GM19438 (cell line): ENCODE measurements around the gene ZFYVE28.
"Not testable (repeated sequence)": the region's sequence is repeated elsewhere in the genome, so short reads cannot be mapped to it uniquely, and the experiment has no call there.

Experiments used
- ATAC-seq: cut with Tn5 transposase; IDR thresholded peaks from one replicate; pipeline ENCODE4 v1.9.1; 2021; ENCODE audit warnings: low read depth; ENCODE audit not compliant: unreplicated experiment

Gene ZFYVE28

GRCh38 chr4:2276581-2277325 lies 141.7 kb downstream of the ZFYVE28 start:
- no peak for ATAC-seq

DNA sequence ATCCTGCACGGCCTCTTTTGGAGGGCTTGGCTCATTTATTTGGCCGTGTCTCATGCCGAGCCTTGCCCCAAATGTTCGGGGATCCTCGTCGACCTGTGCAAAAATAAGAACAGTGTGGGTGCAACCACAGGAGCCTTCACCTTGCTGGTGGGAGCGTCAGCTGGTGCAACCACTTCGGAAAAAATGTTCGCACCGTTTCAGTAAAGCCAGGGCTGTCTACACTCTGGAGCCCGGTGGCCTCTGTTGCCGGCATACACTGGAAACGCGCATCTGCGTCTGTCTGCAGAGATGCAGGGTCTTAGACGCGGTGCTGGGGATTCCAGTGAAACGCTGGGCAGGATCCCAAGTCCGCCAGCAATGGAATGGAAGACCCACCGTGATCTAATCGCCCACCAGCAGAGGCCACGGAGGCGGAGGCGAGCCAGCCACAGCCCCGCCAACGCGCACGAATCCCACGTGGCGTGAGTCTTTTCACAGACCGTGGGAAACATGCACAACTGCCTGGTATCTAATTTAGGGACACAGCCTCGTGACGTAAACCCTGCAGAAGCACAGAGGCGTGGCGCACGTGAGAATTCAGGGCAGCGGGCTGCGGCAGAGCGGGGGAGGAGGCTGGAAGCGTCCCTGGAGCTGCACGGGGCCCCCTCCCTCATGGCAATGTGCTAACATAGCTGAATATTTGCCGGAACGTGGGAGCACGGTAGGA lies 142.7 kb downstream of the ZFYVE28 start:
- no peak for ATAC-seq

DNA sequence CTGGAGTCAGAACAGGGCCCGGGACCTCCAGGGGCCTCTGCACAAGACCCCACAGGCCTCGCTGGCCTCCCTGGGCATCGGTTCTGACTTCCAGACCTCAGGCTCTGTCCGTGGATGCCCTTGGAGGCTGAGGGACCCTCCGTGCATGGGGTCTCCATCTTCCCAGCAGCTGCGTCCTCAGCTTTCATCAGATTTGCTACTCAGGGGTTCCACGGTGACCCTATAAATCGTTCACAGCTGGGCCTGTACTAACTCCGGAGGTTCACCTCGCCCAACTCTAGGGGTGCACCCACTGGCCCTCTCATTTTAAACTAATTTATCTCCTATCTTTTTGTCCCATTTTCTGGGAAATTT lies 143.4 kb downstream of the ZFYVE28 start:
- ATAC-seq: not testable (repeated sequence)

DNA sequence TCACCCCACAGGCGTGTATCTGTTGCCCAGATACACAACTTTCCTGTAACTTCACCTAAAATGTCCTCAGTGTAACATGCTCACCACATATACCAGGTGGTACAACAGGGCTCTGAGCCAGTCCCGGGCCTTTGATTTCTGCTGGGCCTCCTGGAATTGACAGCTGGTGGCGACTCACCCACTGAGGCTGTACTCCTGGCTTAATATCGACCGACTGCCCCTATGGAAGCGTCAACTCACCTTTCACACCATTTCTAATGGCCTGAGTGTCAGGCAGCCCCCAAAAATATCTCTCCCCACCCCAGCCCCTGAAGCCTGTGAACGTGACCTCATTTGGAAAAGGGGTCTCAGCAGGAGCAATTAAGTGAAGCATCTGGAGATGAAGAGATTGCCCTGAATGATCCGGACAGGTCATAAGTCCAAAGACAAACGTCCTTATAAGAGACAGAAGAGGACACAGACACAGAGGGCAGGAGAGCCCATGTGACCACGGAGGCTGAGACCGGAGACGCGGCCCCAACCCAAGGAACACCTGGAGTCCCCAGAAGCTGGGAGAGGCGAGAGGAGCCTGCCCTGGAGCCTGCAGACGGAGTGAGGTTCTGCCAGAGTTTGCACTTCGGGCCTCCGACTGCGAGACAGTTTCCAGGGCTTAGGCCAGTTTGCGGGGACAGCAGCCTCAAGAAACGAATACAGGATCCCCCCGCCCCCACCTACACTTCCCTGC lies 144.0 kb downstream of the ZFYVE28 start:
- ATAC-seq: no peak

DNA sequence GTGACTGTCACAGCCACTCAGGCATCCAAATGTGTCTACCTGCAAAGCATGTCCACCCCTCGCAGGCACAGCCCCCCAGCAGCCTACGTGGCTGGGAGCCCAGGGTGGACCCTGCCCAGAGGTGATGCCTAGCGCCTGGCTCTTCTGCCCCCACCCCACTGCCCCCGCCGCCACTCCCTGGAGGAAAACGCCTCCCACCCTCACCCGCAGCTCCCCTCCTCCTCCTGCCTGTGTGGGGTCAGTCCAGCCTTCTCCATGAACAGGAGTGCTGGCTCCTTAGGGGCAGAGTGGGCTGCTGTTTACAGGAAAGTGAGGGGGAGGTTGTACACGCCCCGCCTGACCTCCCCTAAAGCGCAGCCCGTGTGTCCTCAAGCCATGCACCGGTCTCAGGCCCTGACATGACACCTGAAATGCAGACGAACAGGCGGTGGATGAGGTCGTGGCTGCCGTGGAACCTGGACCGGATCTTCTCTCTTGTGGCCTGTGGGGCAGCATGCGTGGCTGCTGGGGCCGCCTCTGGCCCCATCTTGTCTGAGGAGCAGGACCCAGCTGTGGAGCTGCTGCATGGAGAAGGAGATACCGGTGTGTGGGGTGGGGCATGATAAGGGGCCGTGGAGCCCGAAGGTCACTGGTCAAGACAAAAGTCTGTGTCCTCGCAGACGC lies 144.7 kb downstream of the ZFYVE28 start:
- no peak for ATAC-seq

GRCh38 chr4:2273221-2273620 lies 145.2 kb downstream of the ZFYVE28 start:
- ATAC-seq: no peak

DNA sequence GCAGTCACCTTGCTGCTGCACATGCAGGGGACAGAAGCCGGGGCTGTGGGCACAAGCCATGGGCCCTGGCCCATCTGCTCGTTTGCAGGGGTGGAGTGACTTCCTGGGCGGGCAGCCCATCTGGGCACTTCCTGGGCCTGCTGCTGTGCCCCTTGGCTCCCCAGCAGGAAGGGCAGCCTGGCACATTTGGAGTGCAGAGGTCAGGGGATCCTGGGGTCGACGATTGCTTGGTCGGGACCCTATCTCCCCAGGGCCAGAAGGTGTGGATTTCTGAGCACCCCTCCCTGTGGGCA lies 145.7 kb downstream of the ZFYVE28 start:
- ATAC-seq: no peak

DNA sequence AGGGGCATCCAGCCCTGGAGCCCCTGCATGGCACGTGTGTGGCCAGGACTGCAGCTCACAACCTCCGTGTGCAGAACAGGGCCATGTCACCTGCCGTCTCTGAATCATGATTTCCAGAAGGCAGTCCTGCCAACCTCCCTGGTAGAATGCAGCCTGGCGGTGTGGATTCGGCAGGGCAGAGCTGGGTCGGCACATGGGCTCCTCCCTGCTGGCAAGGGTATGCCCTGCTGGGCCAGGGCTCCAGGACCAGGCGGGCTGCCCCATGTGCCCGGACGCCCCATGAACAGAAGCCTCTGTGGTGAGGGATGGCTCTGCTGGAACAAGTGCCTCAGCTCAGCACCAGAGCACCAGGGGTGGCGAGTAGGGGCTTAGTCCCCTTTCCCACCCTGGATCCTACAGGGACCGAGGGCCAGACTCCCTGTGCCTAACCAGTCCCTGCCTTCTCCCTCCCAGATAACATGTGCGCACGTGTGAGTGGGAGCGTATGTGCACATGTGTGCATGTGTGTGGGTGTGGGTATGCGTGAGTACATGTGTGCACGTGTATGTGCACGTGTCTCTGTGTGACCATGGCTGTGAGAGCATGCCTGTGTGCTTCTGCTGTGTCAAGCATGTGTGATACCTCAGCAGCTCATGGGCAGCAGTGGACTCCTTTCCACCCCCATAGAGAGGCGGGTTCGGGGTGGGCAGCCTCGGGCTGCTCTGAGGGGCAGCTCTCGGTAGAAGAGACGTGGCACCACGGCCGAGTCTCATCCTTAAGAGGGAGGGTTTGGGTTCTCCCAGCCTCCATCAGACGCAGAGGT lies 146.2 kb downstream of the ZFYVE28 start:
- no peak for ATAC-seq

GRCh38 chr4:2271279-2272025 lies 147.0 kb downstream of the ZFYVE28 start:
- ATAC-seq: no peak

DNA sequence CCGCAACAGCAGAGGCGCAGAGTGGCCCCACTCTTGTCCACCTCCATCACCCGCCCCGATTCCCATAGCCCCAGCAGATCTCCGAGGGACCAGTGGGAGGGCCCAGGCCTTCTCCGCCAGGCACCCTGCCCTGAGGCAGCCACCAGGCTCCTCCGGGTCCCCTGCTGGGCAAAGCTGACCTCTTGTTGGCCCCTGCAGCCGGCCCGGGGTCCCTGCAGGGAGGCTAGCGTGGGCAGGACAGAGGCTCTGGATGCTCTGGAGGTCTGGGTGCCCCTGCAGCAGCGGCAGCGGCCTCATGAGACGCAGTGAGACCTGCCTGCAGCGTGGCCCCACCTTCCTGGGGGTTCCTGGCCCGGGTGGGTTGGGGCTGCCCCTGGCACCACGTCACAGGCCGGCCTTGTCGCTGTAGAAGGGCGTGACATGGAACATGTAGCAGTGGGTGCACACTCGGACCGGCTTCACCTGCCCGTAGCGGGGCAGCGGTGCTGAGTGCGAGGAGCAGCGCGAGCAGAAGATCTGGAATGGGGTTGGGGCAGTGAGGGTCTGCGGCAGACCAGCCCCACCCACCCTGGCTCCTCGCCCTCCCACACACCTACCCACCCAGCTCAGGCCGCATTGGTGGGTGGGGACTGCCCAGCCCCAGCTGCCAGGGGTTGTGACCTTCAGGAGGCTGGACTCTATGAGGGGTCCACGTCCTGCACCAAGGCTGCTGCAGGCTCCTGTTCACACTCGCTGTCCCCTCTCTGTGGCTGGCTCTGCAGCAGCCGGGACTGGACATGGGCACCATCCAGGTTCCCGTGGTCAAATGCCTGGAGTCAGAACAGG lies 147.9 kb downstream of the ZFYVE28 start:
- no peak for ATAC-seq

- ATAC-seq: no peak
Observed at GRCh38 chr4:2269618-2270163, 148.8 kb downstream of the ZFYVE28 start.

DNA sequence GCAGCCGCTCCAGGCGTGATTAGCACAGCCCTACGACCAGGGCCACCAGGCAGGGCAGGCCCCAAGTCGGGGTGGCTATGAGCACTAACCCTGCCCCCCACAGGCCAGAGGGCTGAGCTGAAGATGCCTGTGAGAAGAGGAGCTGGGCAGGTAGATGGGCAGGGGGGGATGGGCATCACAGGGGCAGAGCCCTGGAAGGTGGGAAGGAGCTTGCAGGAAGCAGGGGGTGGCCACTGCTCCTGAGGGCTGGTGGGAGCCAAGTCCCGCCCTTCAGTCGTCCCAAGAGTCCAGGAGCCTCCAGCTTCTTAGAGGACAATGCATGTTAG lies 149.3 kb downstream of the ZFYVE28 start:
- ATAC-seq: no peak

DNA sequence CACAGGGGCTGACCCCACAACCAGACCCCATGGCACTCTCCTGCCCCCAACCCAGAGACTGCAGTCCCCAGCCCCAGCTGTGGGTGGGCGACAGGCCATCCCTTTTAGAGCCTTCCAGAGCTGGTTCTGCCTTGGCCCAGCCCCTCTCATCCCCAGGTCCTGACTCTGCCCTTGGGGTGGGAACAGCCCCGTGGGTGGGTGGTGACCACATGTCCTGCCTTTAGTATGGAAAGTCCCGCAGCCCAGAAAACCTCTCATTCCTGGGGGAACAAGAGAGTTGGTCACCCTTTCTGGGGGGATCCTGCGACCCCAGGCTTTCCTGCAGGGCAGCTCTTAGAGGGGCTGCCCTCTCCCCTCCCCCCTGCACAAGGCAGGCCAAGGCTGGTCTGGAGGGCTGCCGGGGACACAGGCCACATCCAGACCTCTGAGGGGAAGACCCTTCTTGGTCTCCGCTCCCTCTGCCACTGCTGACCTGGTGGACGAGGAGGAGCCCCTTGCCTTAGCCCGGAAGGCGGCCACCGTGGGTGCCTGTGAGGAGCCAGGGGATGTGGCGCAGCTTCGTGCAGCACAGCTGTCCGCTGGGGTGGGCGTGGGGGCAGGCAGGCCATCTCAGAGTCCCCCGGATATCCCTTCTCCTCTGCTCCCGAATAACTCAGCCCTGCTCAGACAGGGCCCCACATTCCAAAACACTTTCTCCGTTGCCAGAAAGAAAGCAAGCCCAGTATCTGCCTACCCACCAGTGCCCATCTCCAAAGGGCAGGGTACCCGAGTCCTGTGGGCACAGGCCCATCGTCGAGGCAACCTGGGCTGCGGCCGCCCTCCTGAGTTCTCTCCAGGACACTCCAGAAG lies 149.9 kb downstream of the ZFYVE28 start:
- no peak for ATAC-seq

DNA sequence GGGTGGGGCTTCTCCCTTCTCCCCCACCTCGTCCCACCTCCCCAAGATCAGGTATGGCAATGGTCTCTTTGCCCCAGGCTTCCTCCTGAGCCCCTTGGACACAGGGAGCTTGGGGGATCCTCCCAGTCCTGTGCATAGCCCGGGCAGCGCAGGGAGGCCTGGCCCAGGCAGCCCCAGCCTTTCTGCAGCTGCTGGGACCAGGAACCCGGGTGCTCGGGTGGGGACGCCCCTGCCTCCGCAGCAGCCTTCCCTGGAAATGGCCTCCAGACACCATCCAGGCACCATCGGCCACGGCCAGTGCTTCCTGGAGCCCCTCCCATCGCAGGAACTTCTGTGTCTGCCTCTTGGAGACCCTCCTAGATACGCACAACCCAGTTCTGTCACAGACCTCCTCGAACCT lies 150.6 kb downstream of the ZFYVE28 start:
- no peak for ATAC-seq

- no peak for ATAC-seq
Observed at GRCh38 chr4:2267320-2267811, 151.1 kb downstream of the ZFYVE28 start.

- ATAC-seq: no peak
Observed at GRCh38 chr4:2266821-2267220, 151.6 kb downstream of the ZFYVE28 start.

GRCh38 chr4:2266181-2266580 lies 152.3 kb downstream of the ZFYVE28 start:
- ATAC-seq: no peak
